OCI-LY7 (cell line): ENCODE results near the gene TP63. TPM values are rescaled to one million over a fixed set of nuclear protein-coding genes. Genes with fewer than 3 reads are reported as not detected.

ENCODE experiments used
- BruUV-seq: library from RNA; stranded (reverse); fragments of 400-500 nt; replicated peaks from 2 replicates; lab custom pipeline; 2021; lab: Mats Ljungman, UMichigan
- CTCF ChIA-PET: fragments of 300-600 bp; sonication (Branson Sonifier 250); formaldehyde crosslinking; loops from one replicate; lab custom pipeline; 2022; ENCODE audit warnings: antibody characterized with exemption; ENCODE audit not compliant: unreplicated experiment; lab: Charles Lee
- POLR2A ChIA-PET: fragments of 300-600 bp; sonication (Branson Sonifier 250); formaldehyde crosslinking; loops from one replicate; lab custom pipeline; 2022; ENCODE audit warnings: antibody characterized with exemption; lab: Charles Lee
- DNase-seq: peaks from one replicate; pipeline ENCODE4 v3.0.0-alpha.2; 2015; ENCODE audit warnings: low spot score
- H2AFZ ChIP-seq: fragments of 200-600 bp; sonication (generic), shearing (Covaris generic); 2 replicates; pipeline ENCODE4 v1.6.1; 2014; ENCODE audit warnings: mild to moderate bottlenecking, antibody characterized with exemption, low read length, moderate library complexity
- H3K27ac ChIP-seq: fragments of 200-600 bp; sonication (generic); 2 replicates; pipeline ENCODE4 v1.5.1; 2014; ENCODE audit warnings: mixed run types, low read depth, mild to moderate bottlenecking, moderate library complexity, low read length, inconsistent platforms; ENCODE audit not compliant: poor library complexity, severe bottlenecking
- H3K36me3 ChIP-seq: fragments of 200-600 bp; sonication (generic); 2 replicates; pipeline ENCODE4 v1.6.1; 2014; ENCODE audit warnings: mild to moderate bottlenecking, antibody characterized with exemption, low read length, moderate library complexity, mixed read lengths; ENCODE audit not compliant: insufficient read depth
- H3K4me1 ChIP-seq: fragments of 200-600 bp; sonication (generic); 2 replicates; pipeline ENCODE4 v1.5.1; 2014; ENCODE audit warnings: mild to moderate bottlenecking, low read length; ENCODE audit not compliant: insufficient read depth, poor library complexity, severe bottlenecking
- H3K4me2 ChIP-seq: fragments of 200-600 bp; sonication (generic); 2 replicates; pipeline ENCODE4 v1.6.1; 2014; ENCODE audit warnings: mild to moderate bottlenecking, low read length
- H3K4me3 ChIP-seq: fragments of 200-600 bp; sonication (generic); 2 replicates; pipeline ENCODE4 v1.5.1; 2014; ENCODE audit warnings: mild to moderate bottlenecking, low read depth, low read length; ENCODE audit not compliant: poor library complexity, severe bottlenecking
- H3K79me2 ChIP-seq: fragments of 200-600 bp; sonication (generic); 2 replicates; pipeline ENCODE4 v1.6.1; 2016; ENCODE audit warnings: low read depth, mild to moderate bottlenecking, low read length, moderate library complexity, mixed read lengths; ENCODE audit not compliant: insufficient read depth
- H3K9me2 ChIP-seq: fragments of 200-600 bp; sonication (generic); 2 replicates; pipeline ENCODE4 v1.6.1; 2016; ENCODE audit warnings: mild to moderate bottlenecking, low read length, mixed read lengths; ENCODE audit not compliant: insufficient read depth
- H3K9me3 ChIP-seq: fragments of 200-600 bp; sonication (generic); 2 replicates; pipeline ENCODE4 v1.6.1; 2014; ENCODE audit warnings: mild to moderate bottlenecking, mixed run types, low read length, mixed read lengths
- H4K20me1 ChIP-seq: fragments of 200-600 bp; sonication (generic); 2 replicates; pipeline ENCODE4 v1.6.1; 2014; ENCODE audit warnings: mild to moderate bottlenecking, antibody characterized with exemption, low read length, moderate library complexity, mixed read lengths; ENCODE audit not compliant: insufficient read depth
- EZH2phosphoT487 ChIP-seq: fragments of 200-600 bp; sonication (generic); IDR thresholded peaks from 2 replicates; pipeline ENCODE4 v1.6.1; 2018; ENCODE audit warnings: low read depth, borderline replicate concordance, mild to moderate bottlenecking, mixed run types, antibody characterized with exemption, low read length, moderate library complexity, mixed read lengths
- intact Hi-C: fragments of 100-400 bp; cut with micrococcal nuclease; formaldehyde crosslinking; loops from one replicate; pipeline ENCODE4 v1.10.0; 2022; ENCODE audit not compliant: unreplicated experiment
- total RNA-seq, 2 experiments: library from RNA; depleted of rRNA in 1 of 2; stranded (reverse); fragments of >200 nt in 1 of 2; shearing (Covaris generic) in 1 of 2; gene quantifications; 2 replicates each; pipeline ENCODE4 v1.2.3, GENCODE V29; 2014 to 2022
- TF ChIP-seq, protein P1 (sequence below): fragments of 200-600 bp; sonication (generic); conservative IDR thresholded peaks from 2 replicates; pipeline ENCODE4 v1.5.1; 2014; ENCODE audit warnings: mild to moderate bottlenecking, antibody characterized with exemption, low read length, moderate library complexity, mixed read lengths

The TP63 gene
- total RNA-seq, 2 experiments from 2014 or later, result 0.16 to 1.1 TPM

DNA sequence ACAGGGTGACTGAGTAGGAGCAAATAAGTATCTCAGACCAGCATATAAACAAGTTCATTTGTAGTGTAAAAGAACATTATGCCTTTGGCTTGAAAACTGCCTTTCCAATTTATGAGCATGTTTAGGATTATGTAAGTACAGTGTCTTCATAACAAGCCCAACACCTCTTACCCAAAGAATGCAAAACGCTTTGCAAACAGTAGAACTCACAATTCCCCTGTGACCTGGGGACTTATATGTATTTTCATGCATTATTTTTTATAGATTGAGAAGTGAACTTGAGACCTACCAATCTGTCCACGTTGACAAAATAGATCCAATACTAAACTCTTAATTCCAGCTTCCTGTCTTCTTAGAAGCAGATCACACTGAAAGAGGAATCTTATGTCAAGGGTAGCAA lies 202.1 kb downstream of the TP63 start:
- TF ChIP-seq, protein P1, sequence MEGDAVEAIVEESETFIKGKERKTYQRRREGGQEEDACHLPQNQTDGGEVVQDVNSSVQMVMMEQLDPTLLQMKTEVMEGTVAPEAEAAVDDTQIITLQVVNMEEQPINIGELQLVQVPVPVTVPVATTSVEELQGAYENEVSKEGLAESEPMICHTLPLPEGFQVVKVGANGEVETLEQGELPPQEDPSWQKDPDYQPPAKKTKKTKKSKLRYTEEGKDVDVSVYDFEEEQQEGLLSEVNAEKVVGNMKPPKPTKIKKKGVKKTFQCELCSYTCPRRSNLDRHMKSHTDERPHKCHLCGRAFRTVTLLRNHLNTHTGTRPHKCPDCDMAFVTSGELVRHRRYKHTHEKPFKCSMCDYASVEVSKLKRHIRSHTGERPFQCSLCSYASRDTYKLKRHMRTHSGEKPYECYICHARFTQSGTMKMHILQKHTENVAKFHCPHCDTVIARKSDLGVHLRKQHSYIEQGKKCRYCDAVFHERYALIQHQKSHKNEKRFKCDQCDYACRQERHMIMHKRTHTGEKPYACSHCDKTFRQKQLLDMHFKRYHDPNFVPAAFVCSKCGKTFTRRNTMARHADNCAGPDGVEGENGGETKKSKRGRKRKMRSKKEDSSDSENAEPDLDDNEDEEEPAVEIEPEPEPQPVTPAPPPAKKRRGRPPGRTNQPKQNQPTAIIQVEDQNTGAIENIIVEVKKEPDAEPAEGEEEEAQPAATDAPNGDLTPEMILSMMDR, result no peak
- intact Hi-C loops, result no loop called here
- ChIA-PET CTCF (no interaction called here), POLR2A (no interaction called here)
- peaks cover 27% of the 10 kb centered on the region for H3K4me1 ChIP-seq
- no peak overlapping the region for H3K4me2 ChIP-seq
- H3K9me2 ChIP-seq, result no peaks in the 10 kb centered on the region
- H4K20me1 ChIP-seq, result no peaks in the 10 kb centered on the region
- H3K79me2 ChIP-seq, result no peaks in the 10 kb centered on the region
- no peaks in the 10 kb centered on the region for H3K9me3 ChIP-seq
- H3K27ac ChIP-seq, result no peak overlapping the region
- DNase-seq, result no peak
- BruUV-seq, result no TSS peak
- H3K36me3 ChIP-seq, result no peaks in the 10 kb centered on the region
- H3K4me3 ChIP-seq, result no peak overlapping the region
- H2AFZ ChIP-seq, result no peak overlapping the region

DNA sequence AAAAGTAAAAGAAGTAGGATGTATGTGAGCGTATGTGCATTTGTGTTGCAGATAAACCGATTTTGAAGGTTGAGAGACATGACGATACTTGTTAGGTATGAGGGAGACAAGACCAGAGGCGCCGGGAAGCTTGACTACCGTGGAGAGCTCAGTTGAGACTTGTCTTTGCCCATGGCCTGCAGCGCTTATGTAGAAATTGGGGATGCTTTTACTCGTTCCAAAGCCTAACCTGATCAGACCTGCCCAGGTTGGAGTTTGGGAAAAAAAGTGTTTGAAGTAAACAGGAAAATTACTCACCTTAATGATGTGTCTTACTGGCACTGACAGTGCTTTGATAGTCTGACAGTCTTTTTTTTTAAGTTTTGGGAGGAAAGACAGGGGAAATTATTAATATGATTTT lies 202.8 kb downstream of the TP63 start:
- Histone ChIP-seq H3K79me2 (no peaks in the 10 kb centered on the region), H3K9me2 (no peaks in the 10 kb centered on the region), H3K4me1 (peaks cover 32% of the 10 kb centered on the region), H3K4me3 (no peak overlapping the region), H3K27ac (no peak overlapping the region), H3K9me3 (no peaks in the 10 kb centered on the region), H3K36me3 (no peaks in the 10 kb centered on the region), H3K4me2 (no peak overlapping the region), H2AFZ (no peak overlapping the region), H4K20me1 (no peaks in the 10 kb centered on the region)
- intact Hi-C loops, result no loop called here
- DNase-seq, result no peak
- ChIA-PET CTCF (no interaction called here), POLR2A (no interaction called here)
- BruUV-seq, result no TSS peak
- TF ChIP-seq, protein P1, result no peak
- TF ChIP-seq EZH2phosphoT487, result no peak

DNA sequence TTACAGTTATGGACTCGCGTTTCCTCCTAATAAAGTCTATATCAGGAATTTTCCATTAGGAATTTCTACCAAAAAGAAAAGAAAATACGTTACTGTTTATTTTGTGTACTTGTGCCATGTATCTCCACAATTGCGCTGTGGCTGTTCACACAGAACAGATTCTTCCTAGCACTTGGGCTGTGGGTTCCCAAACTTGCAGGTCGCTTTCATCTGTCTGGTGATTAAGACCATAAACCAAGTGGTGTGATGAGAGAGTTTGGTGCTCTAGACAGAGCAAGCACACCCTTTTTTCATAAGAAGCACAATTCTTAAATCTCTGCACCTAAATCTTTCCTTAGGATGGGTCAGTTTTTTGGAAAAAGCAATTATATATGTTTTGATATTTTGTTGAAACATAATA lies 203.3 kb downstream of the TP63 start:
- BruUV-seq, result no TSS peak

More for the DNA sequence above, 203.3 kb downstream of the TP63 start:
- ChIA-PET POLR2A (interaction anchor here (0.7 kb wide), 1 partner anchor 27 kb away, joined by 3 read pairs; no protein-coding TSS in a partner anchor), CTCF (no interaction called here)
- no peaks in the 10 kb centered on the region for H3K9me2 ChIP-seq
- H3K36me3 ChIP-seq, result no peaks in the 10 kb centered on the region
- H3K9me3 ChIP-seq, result no peaks in the 10 kb centered on the region
- H3K4me2 ChIP-seq, result no peak overlapping the region
- no peak for DNase-seq
- TF ChIP-seq, protein P1, result no peak
- no peak for TF ChIP-seq EZH2phosphoT487
- H3K4me3 ChIP-seq, result no peak overlapping the region
- H3K79me2 ChIP-seq, result no peaks in the 10 kb centered on the region
- H4K20me1 ChIP-seq, result no peaks in the 10 kb centered on the region
- H3K27ac ChIP-seq, result no peak overlapping the region
- peaks cover 28% of the 10 kb centered on the region for H3K4me1 ChIP-seq
- intact Hi-C loops, result no loop called here
- no peak overlapping the region for H2AFZ ChIP-seq
